ENCODE results near the gene GCK. TPM values are rescaled to one million over a fixed set of nuclear protein-coding genes. Genes with fewer than 3 reads are reported as not detected.

GCK gene
- polyA plus RNA-seq, 1 experiment, result 0.35 TPM

DNA sequence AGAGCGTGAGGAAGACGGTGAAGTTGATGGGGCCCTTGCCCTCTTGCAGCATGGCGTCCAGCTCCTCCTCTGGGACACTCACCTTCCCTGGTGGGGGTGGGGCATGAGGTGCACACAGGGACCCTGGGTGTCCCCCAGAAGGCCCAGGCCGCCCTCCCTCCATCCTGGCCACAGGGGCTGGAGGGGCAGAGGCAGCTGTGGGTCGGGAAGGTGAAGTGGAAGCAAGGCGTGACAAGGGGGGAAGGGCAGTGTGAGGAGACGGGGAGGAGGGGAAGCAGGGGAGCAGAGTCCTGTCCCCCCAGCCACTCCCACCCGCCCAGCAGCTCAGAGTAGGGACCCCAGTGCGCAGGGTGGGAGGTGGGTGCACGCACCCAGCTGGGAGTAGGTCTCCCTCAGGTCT lies 48.9 kb downstream of the GCK start:
- POLR2A ChIA-PET, result no interaction called here
- H3K9me3 ChIP-seq (ENCODE audit: control insufficient read depth, insufficient read depth, low read length), result peaks cover 5% of the 10 kb centered on the region
- CTCF ChIA-PET, result no interaction called here
- H3K4me3 ChIP-seq (ENCODE audit: low read depth, low read length), result no peak overlapping the region
- H3K27me3 ChIP-seq (ENCODE audit: control insufficient read depth, insufficient read depth, low read length), result peaks cover 32% of the 10 kb centered on the region
- DNase-seq (ENCODE audit: low read depth, low spot score), result no peak
- TF ChIP-seq, protein P1, sequence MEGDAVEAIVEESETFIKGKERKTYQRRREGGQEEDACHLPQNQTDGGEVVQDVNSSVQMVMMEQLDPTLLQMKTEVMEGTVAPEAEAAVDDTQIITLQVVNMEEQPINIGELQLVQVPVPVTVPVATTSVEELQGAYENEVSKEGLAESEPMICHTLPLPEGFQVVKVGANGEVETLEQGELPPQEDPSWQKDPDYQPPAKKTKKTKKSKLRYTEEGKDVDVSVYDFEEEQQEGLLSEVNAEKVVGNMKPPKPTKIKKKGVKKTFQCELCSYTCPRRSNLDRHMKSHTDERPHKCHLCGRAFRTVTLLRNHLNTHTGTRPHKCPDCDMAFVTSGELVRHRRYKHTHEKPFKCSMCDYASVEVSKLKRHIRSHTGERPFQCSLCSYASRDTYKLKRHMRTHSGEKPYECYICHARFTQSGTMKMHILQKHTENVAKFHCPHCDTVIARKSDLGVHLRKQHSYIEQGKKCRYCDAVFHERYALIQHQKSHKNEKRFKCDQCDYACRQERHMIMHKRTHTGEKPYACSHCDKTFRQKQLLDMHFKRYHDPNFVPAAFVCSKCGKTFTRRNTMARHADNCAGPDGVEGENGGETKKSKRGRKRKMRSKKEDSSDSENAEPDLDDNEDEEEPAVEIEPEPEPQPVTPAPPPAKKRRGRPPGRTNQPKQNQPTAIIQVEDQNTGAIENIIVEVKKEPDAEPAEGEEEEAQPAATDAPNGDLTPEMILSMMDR (IDR thresholded peaks at IDR 0.05; ENCODE audit: low read depth, low read length), result no peak
- H3K27ac ChIP-seq (ENCODE audit: low read depth, low read length), result no peak overlapping the region

DNA sequence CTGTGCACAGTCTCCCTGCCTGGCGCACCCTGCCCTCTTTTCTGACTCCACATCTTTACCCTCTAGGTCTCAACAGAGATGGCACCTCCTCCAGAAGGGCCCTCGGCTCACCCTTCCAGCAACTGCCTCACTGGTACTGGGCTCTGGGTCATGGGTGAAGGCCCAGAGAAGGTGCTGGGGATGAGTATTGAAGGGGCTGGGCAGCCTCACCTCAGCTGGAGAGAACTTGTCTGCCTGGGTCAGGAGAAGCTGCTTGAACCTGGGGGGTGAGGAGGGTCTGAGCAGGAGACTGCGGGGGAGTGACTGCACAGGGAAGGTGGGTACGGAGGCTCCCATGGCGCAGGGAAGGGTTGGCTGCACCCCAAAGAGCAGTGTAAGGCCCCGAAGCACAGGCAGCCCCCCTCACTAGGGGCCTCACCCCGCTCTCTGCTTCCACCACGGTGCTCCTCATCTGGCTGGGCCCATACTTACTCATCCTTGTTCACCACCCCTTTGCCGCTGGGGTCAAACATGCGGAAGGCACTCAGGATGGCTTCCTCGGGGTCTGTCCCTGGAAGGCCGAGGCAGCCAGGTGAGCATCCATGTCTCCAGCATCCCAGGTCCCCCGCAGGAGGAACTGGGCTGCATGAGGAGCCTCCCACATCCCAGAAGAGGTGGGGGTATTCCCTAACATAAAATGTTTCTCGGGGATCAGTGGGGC lies 49.8 kb downstream of the GCK start:
- no peak for DNase-seq (ENCODE audit: low read depth, low spot score)
- Histone ChIP-seq H3K9me3 (ENCODE audit: control insufficient read depth, insufficient read depth, low read length) (no peaks in the 10 kb centered on the region; the same call in 1 of the 2 replicates), H3K27ac (ENCODE audit: low read depth, low read length) (no peak overlapping the region), H3K4me3 (ENCODE audit: low read depth, low read length) (no peak overlapping the region), H3K27me3 (ENCODE audit: control insufficient read depth, insufficient read depth, low read length) (peaks cover 23% of the 10 kb centered on the region)
- ChIA-PET POLR2A (no interaction called here), CTCF (no interaction called here)
- TF ChIP-seq, protein P1 (IDR thresholded peaks at IDR 0.05; ENCODE audit: low read depth, low read length), result no peak

- CTCF ChIA-PET, result no interaction called here
- no peak for DNase-seq (ENCODE audit: low read depth, low spot score)
- no peaks in the 10 kb centered on the region for H3K9me3 ChIP-seq (ENCODE audit: control insufficient read depth, insufficient read depth, low read length)
- no peak overlapping the region for H3K27ac ChIP-seq (ENCODE audit: low read depth, low read length)
- H3K27me3 ChIP-seq (ENCODE audit: control insufficient read depth, insufficient read depth, low read length), result peaks cover 19% of the 10 kb centered on the region
- no peak overlapping the region for H3K4me3 ChIP-seq (ENCODE audit: low read depth, low read length)
- TF ChIP-seq, protein P1 (IDR thresholded peaks at IDR 0.05; ENCODE audit: low read depth, low read length), result no peak
- POLR2A ChIA-PET, result no interaction called here
Measured at GRCh38 chr7:44138698-44139097, 50.5 kb downstream of the GCK start.

GRCh38 chr7:44136731-44137130 lies 52.5 kb downstream of the GCK start:
- Histone ChIP-seq H3K9me3 (ENCODE audit: control insufficient read depth, insufficient read depth, low read length) (no peaks in the 10 kb centered on the region), H3K27me3 (ENCODE audit: control insufficient read depth, insufficient read depth, low read length) (peaks cover 14% of the 10 kb centered on the region), H3K4me3 (ENCODE audit: low read depth, low read length) (no peak overlapping the region), H3K27ac (ENCODE audit: low read depth, low read length) (no peak overlapping the region)
- POLR2A ChIA-PET, result no interaction called here
- TF ChIP-seq, protein P1 (IDR thresholded peaks at IDR 0.05; ENCODE audit: low read depth, low read length), result no peak
- DNase-seq (ENCODE audit: low read depth, low spot score), result no peak
- CTCF ChIA-PET, result interaction anchor here (1.0 kb wide), 1 partner anchor 11 kb away, joined by 3 read pairs; no protein-coding TSS in a partner anchor

- Histone ChIP-seq H3K4me3 (ENCODE audit: low read depth, low read length) (no peak overlapping the region), H3K9me3 (ENCODE audit: control insufficient read depth, insufficient read depth, low read length) (no peaks in the 10 kb centered on the region), H3K27me3 (ENCODE audit: control insufficient read depth, insufficient read depth, low read length) (peaks cover 12% of the 10 kb centered on the region), H3K27ac (ENCODE audit: low read depth, low read length) (no peak overlapping the region)
- CTCF ChIA-PET, result interaction anchor here (0.7 kb wide), 1 partner anchor 61 kb away, joined by 3 read pairs; no protein-coding TSS in a partner anchor
- no peak for DNase-seq (ENCODE audit: low read depth, low spot score)
- POLR2A ChIA-PET, result no interaction called here
- TF ChIP-seq, protein P1 (IDR thresholded peaks at IDR 0.05; ENCODE audit: low read depth, low read length), result no peak
Measured at GRCh38 chr7:44134943-44135628, 54.2 kb downstream of the GCK start.

All from AG04450 (cell line).